Hepatocyte (in vitro differentiated cells): ENCODE data around the gene CFAP97. TPM values are rescaled to one million over a fixed set of nuclear protein-coding genes. Genes with fewer than 3 reads are reported as not detected.

Experiments
- DNase-seq: peaks from one replicate; pipeline ENCODE4 v3.0.0-alpha.2; 2016; ENCODE audit warnings: low spot score
- H2AFZ ChIP-seq: fragments of 200-600 bp; sonication (generic); 2 replicates; pipeline ENCODE4 v1.6.0; 2016; ENCODE audit warnings: antibody characterized with exemption, mild to moderate bottlenecking
- H3K27ac ChIP-seq: fragments of 200-600 bp; sonication (generic); 2 replicates; pipeline ENCODE4 v1.5.1; 2016; ENCODE audit warnings: mild to moderate bottlenecking
- H3K27me3 ChIP-seq: fragments of 200-600 bp; sonication (generic); 2 replicates; pipeline ENCODE4 v1.6.1; 2016
- H3K36me3 ChIP-seq: fragments of 200-600 bp; sonication (generic); replicated peaks from 2 replicates; pipeline ENCODE4 v1.5.1; 2016; ENCODE audit warnings: low read depth; ENCODE audit not compliant: insufficient read depth
- H3K4me1 ChIP-seq: fragments of 200-600 bp; sonication (generic); 2 replicates; pipeline ENCODE4 v1.5.1; 2016; ENCODE audit warnings: mild to moderate bottlenecking, moderate library complexity; ENCODE audit not compliant: insufficient read depth
- H3K4me2 ChIP-seq: fragments of 200-600 bp; sonication (generic); 2 replicates; pipeline ENCODE4 v1.6.0; 2016
- H3K4me3 ChIP-seq: fragments of 200-600 bp; sonication (generic); 2 replicates; pipeline ENCODE4 v1.5.1; 2016; ENCODE audit warnings: mild to moderate bottlenecking
- H3K79me2 ChIP-seq: fragments of 200-600 bp; sonication (generic); 2 replicates; pipeline ENCODE4 v1.6.0; 2017; ENCODE audit warnings: mild to moderate bottlenecking
- H3K9me2 ChIP-seq: fragments of 200-600 bp; sonication (generic); replicated peaks from 2 replicates; pipeline ENCODE4 v1.6.0; 2017; ENCODE audit warnings: mild to moderate bottlenecking; ENCODE audit not compliant: insufficient read depth
- H3K9me3 ChIP-seq: fragments of 200-600 bp; sonication (generic); 2 replicates; pipeline ENCODE4 v1.5.1; 2016; ENCODE audit warnings: low read depth, mild to moderate bottlenecking
- H4K20me1 ChIP-seq: fragments of 200-600 bp; sonication (generic); 2 replicates; pipeline ENCODE4 v1.6.0; 2016; ENCODE audit warnings: mild to moderate bottlenecking; ENCODE audit not compliant: insufficient read depth, poor library complexity, severe bottlenecking
- EZH2 ChIP-seq: fragments of 200-600 bp; sonication (generic); IDR thresholded peaks from 2 replicates; pipeline ENCODE4 v1.6.1; 2016; ENCODE audit warnings: antibody characterized with exemption, mild to moderate bottlenecking, borderline replicate concordance
- EZH2phosphoT487 ChIP-seq: fragments of 200-600 bp; sonication (generic); IDR thresholded peaks from one replicate; pipeline ENCODE4 v1.6.1; 2018; ENCODE audit warnings: antibody characterized with exemption, mild to moderate bottlenecking, low read depth, moderate library complexity; ENCODE audit not compliant: unreplicated experiment, severe bottlenecking
- whole genome bisulfite sequencing: methylation state at CpG from one replicate; pipeline ENCODE4 v1.1.6; 2016; ENCODE audit warnings: low lambda C conversion rate; ENCODE audit errors: missing lambda C conversion rate; 5-methylcytosine and 5-hydroxymethylcytosine counted together
- polyA plus RNA-seq: library from polyadenylated mRNA; unstranded; fragments of >200 nt; fragmentation: Nextera tagmentation; extraction: Ambion mirVana; gene quantifications from 2 replicates; pipeline ENCODE4 v1.2.1, GENCODE V29; 2016
- total RNA-seq: library from RNA; depleted of rRNA; stranded (reverse); fragments of >200 nt; gene quantifications from 2 replicates; pipeline ENCODE4 v1.2.3, GENCODE V29; 2014
- TF ChIP-seq, protein P1 (sequence below): fragments of 200-600 bp; sonication (generic); IDR thresholded peaks from 2 replicates; pipeline ENCODE4 v1.5.1; 2016; ENCODE audit warnings: antibody characterized with exemption, mild to moderate bottlenecking; ENCODE audit not compliant: poor library complexity

Gene CFAP97
- total and polyA plus RNA-seq, 2 experiments from 2014 or later = 16.5 to 28.9 TPM

DNA sequence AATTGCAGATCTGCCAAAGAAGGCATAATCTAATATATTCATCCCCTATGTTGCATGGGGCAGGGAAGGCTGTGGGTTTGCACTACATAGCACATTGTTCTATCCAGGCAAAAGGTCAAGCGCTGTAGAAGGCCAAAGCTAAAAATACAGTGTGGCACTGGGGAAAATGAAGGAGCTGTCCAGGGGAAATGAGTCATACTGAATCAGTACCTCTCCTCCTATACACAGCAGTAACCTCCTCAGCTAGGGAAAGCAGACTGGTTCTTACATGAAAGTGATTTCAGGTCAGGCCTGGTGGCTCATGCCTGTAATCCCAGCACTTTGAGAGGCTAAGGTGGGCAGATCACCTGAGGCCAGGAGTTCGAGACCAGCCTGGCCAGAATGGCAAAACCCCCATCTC lies 91.7 kb downstream of the CFAP97 start:
- TF ChIP-seq, protein P1, sequence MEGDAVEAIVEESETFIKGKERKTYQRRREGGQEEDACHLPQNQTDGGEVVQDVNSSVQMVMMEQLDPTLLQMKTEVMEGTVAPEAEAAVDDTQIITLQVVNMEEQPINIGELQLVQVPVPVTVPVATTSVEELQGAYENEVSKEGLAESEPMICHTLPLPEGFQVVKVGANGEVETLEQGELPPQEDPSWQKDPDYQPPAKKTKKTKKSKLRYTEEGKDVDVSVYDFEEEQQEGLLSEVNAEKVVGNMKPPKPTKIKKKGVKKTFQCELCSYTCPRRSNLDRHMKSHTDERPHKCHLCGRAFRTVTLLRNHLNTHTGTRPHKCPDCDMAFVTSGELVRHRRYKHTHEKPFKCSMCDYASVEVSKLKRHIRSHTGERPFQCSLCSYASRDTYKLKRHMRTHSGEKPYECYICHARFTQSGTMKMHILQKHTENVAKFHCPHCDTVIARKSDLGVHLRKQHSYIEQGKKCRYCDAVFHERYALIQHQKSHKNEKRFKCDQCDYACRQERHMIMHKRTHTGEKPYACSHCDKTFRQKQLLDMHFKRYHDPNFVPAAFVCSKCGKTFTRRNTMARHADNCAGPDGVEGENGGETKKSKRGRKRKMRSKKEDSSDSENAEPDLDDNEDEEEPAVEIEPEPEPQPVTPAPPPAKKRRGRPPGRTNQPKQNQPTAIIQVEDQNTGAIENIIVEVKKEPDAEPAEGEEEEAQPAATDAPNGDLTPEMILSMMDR = no peak
- TF ChIP-seq EZH2phosphoT487 = no peak
- no peak for TF ChIP-seq EZH2

DNA sequence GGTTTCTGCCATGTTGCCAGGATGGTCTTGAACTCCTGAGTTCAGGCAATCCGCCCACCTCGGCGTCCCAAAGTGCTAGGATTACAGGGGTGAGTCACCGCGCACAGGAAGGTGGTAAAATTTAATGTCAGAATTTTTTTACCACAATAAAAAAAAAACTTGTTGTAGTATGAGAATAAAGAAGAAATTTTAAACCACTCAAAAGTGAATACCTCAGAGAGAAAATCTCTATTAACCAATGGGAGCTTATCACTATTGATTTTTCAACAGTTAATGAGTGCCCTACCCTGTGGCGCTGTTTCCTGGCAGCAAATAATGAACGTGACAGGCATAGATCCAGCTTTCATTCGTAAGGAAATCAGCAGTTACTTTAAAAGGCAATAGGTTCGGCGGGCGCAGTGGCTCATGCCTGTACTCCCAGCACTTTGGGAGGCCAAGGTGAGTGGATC lies 93.4 kb downstream of the CFAP97 start:
- no peak for DNase-seq
- no peaks in the 10 kb centered on the region for H3K79me2 ChIP-seq
- H4K20me1 ChIP-seq = no peaks in the 10 kb centered on the region
- WGBS = 79% methylated on average over 11 of the region's 11 CpGs
- H3K4me2 ChIP-seq = no peak overlapping the region
- H3K27me3 ChIP-seq = no peaks in the 10 kb centered on the region
- H2AFZ ChIP-seq = no peak overlapping the region
- no peaks in the 10 kb centered on the region for H3K36me3 ChIP-seq
- TF ChIP-seq, protein P1 = no peak
- no peak for TF ChIP-seq EZH2
- TF ChIP-seq EZH2phosphoT487 = no peak
- H3K4me1 ChIP-seq = peaks cover 4% of the 10 kb centered on the region
- H3K9me3 ChIP-seq = no peaks in the 10 kb centered on the region
- no peak overlapping the region for H3K27ac ChIP-seq
- no peaks in the 10 kb centered on the region for H3K9me2 ChIP-seq
- H3K4me3 ChIP-seq = no peak overlapping the region

More for the DNA sequence above, 91.7 kb downstream of the CFAP97 start:
- no peak overlapping the region for H3K4me3 ChIP-seq
- whole genome bisulfite sequencing = 86% methylated on average over 2 of the region's 2 CpGs
- no peak overlapping the region for H2AFZ ChIP-seq
- H3K79me2 ChIP-seq = no peaks in the 10 kb centered on the region
- no peak overlapping the region for H3K27ac ChIP-seq
- DNase-seq = peak; percentile 64
- no peaks in the 10 kb centered on the region for H4K20me1 ChIP-seq
- H3K9me2 ChIP-seq = no peaks in the 10 kb centered on the region
- H3K4me2 ChIP-seq = no peak overlapping the region
- H3K4me1 ChIP-seq = peaks cover 12% of the 10 kb centered on the region
- no peaks in the 10 kb centered on the region for H3K27me3 ChIP-seq
- H3K36me3 ChIP-seq = no peaks in the 10 kb centered on the region
- no peaks in the 10 kb centered on the region for H3K9me3 ChIP-seq

DNA sequence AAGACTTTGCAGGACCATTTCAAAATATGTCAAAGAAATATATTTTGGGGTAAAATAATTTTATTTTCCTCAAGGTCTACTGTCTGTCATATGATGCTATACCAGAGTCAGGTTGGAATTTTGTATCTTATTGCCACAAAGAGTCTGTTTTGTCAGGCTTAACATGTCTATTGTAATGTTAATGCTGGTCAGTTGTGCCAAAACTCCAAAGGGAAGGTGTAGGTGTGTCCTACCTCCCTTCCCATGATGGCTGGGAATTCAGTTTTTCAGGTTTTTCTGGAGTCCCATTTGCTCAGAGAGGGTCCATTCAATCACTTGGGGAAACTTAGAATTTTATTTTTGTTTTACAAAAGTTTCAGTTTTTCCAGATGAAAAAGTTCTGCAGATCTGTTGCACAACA lies 94.1 kb downstream of the CFAP97 start:
- no peak overlapping the region for H3K4me2 ChIP-seq
- H3K9me3 ChIP-seq = no peaks in the 10 kb centered on the region
- H3K27ac ChIP-seq = no peak overlapping the region
- H3K9me2 ChIP-seq = no peaks in the 10 kb centered on the region
- no peaks in the 10 kb centered on the region for H3K27me3 ChIP-seq
- no peak for TF ChIP-seq EZH2phosphoT487
- TF ChIP-seq, protein P1 = no peak
- no peak for TF ChIP-seq EZH2
- no peaks in the 10 kb centered on the region for H4K20me1 ChIP-seq
- H3K4me1 ChIP-seq = peaks cover 4% of the 10 kb centered on the region
- no peaks in the 10 kb centered on the region for H3K79me2 ChIP-seq
- H3K4me3 ChIP-seq = no peak overlapping the region
- H3K36me3 ChIP-seq = no peaks in the 10 kb centered on the region
- DNase-seq = no peak
- no peak overlapping the region for H2AFZ ChIP-seq

Other genes starting within 250 kb of the CFAP97 start
- gene HELT, start 185.5 kb downstream of the CFAP97 start, total RNA-seq = not detected in 2 replicates
- not detected in 2 replicates for gene HELT, start 185.5 kb downstream of the CFAP97 start, polyA plus RNA-seq
- gene SLC25A4, start 60.7 kb downstream of the CFAP97 start, total RNA-seq = 26.6 and 30.7 TPM in 2 replicates
- gene SLC25A4, start 60.7 kb downstream of the CFAP97 start, polyA plus RNA-seq = 86.3 and 92.7 TPM in 2 replicates
- 20.3 and 24.2 TPM in 2 replicates for gene SNX25, start 5.6 kb upstream of the CFAP97 start, total RNA-seq
- gene SNX25, start 5.6 kb upstream of the CFAP97 start, polyA plus RNA-seq = 13.5 and 16.5 TPM in 2 replicates
- gene LRP2BP, start 191.9 kb upstream of the CFAP97 start, total RNA-seq = 0.12 and 0.23 TPM in 2 replicates
- gene LRP2BP, start 191.9 kb upstream of the CFAP97 start, polyA plus RNA-seq = 0.30 and 0.89 TPM in 2 replicates
- gene ANKRD37, start 192.8 kb upstream of the CFAP97 start, total RNA-seq = 1.7 and 9.8 TPM in 2 replicates
- gene ANKRD37, start 192.8 kb upstream of the CFAP97 start, polyA plus RNA-seq = 8.6 and 11.4 TPM in 2 replicates
- 33.4 and 38.5 TPM in 2 replicates for gene UFSP2, start 222.0 kb upstream of the CFAP97 start, total RNA-seq
- 29.2 and 34.0 TPM in 2 replicates for gene UFSP2, start 222.0 kb upstream of the CFAP97 start, polyA plus RNA-seq